Placental epithelial cell (primary cell): ENCODE measurements around the gene KIF9. TPM values are rescaled to one million over a fixed set of nuclear protein-coding genes. Genes with fewer than 3 reads are reported as not detected.

ENCODE experiments used
- small RNA-seq: library from RNA; depleted of rRNA; stranded (forward); fragments of <200 nt; gene quantifications from one replicate; pipeline ENCODE3, GENCODE V24; 2012
- total RNA-seq: library from RNA; depleted of rRNA; stranded (reverse); fragments of >200 nt; gene quantifications from 2 replicates; pipeline ENCODE4 v1.2.3, GENCODE V29; 2012

The KIF9 gene
- total RNA-seq: 1.7 and 4.7 TPM in 2 replicates

GRCh38 chr3:47282424-47283192, at the start of gene KIF9, which contains the start of gene KLHL18:
KIF9 (minus strand) TSS chr3:47282799; CDS start chr3:47277374, 5,425 bp downstream.
KLHL18 (plus strand) TSS chr3:47282944; CDS start chr3:47282966, 22 bp downstream.

Small RNA genes lying within 50 kb of the gene (small RNA-seq; reads per million reads assigned to genes)
- gene SNORD13P3: 5.9 reads per million, percentile 92 among the genes with 10 or more reads in this experiment

Other genes with a start within 250 kb of the KIF9 start
- 45.4 and 51.4 TPM in 2 replicates for gene SETD2, start 118.7 kb downstream of the KIF9 start, total RNA-seq
- gene KLHL18, start 145 bp upstream of the KIF9 start, total RNA-seq: 20.8 and 33.3 TPM in 2 replicates
- gene PTPN23, start 98.2 kb upstream of the KIF9 start, total RNA-seq: 21.2 and 43.9 TPM in 2 replicates
- gene SCAP, start 193.1 kb upstream of the KIF9 start, total RNA-seq: 52.6 and 84.3 TPM in 2 replicates
- gene ELP6, start 230.9 kb upstream of the KIF9 start, total RNA-seq: 23.6 and 38.9 TPM in 2 replicates